Stimulated activated CD8-positive, alpha-beta memory T cell treated with anti-CD3 and anti-CD28 coated beads, Interleukin-15, amount 100 ng/mL, for 4 hours (primary cell): ENCODE results near the gene CSNK1G1.
"Not testable (repeated sequence)": the region's sequence is repeated elsewhere in the genome, so short reads cannot be mapped to it uniquely, and the experiment has no call there.

Source experiments
- DNase-seq, 2 donors: peaks; one replicate each; pipeline ENCODE4 v3.0.0-alpha.2; 2020; ENCODE audit warnings: low read depth in 2 of 2

CSNK1G1 gene

DNA sequence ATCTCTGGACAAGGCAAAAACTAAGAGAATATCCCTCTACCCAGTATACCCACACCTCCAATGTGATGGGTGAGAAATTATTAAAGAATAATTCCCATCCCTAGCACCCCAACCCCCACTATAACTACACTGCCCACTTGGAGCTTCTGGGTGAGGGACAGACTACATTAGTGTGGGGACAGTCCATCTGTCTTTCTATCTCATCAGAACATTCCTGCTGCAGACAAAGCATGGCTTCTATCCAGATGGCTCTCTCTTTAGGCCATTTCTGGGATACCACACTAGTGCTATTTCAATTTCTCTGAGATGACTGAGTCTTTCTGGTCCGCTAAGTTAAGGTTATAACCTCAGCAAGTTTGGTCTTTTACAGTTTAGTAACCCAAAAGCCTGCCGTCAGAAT is 6.6 kb downstream of the CSNK1G1 start:
- DNase-seq = no peak

DNA sequence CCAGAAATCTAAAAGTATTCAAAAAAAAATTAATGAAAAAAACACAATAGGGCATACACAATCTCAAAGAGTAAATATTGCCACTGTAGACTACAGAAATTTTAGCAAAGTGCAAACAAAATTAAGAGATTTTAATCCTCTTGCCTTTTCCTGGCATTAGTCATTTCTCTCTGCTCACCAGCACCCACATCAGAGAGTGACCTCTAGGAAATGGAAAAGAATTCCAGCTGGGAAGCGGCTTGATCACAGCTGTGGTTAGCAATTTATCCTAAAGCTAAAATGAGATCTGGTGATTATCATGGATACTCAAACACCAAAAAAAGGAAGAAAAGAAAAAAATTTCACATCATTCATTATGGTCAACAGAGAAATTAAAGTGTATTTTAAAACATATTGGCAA is 7.5 kb downstream of the CSNK1G1 start:
- no peak for DNase-seq

DNA sequence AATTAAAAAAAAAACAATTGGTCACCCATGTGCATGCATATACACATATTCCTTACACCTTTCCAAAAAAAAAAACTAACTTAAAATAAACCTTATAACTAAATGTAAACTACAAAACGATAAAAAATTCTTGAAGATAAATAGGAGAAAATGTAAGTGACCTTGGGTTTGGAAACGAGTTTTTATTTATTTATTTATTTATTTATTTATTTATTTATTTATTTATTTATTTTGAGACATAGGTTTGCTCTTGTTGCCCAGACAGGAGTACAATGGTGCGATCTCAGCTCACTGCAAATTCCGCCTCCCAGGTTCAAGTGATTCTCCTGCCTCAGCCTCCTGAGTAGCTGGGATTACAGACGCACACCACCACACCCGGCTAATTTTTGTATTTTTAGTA is 9.7 kb downstream of the CSNK1G1 start:
- DNase-seq = not testable (repeated sequence)

DNA sequence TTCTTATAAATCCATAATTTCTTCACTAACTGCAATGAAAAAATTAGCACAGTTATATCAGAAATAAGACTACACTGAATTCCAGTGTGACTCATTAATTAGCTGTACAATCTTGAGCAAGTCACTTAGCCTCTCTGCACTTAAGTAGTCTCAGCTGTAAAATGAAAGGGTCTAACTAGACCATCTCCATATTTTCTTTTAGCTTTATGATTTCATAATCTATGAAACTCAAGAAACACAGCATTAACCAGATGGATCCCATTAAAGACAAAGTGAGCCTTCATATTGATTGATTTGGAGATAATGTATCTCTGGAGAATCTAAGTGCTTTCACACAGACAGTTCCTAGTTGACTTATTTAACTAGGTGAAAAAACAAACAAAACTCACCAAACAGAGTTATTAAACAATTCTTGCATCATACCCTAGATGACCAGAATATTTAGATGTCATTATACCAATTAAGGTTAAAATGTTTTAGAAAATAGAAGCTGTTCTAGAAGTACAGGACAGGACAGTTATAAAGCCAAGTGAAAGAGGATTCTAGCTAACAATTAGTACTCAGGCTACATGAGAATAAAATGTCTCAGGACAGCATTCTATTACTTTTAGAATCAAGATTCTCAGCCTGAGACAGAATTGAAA is 11.2 kb downstream of the CSNK1G1 start:
- no peak for DNase-seq

DNA sequence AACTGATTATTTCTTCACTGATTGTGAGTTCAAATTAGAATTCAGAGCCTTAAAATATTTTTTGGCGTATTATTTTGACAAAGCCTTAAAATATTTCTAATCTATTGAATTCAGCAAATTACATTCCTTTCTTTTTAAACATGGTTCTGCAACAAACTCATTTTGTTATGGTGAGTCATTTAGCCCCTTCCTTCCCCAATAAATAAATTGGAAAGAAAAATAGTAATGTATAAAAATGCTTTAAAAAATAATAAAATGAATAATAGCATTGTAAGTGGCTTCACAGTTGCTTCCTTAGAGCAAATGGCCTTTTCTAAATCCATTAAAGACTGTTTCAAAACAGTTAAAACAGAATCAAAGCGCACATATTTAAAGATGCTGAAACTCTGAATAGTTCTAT is 12.1 kb downstream of the CSNK1G1 start:
- no peak for DNase-seq

DNA sequence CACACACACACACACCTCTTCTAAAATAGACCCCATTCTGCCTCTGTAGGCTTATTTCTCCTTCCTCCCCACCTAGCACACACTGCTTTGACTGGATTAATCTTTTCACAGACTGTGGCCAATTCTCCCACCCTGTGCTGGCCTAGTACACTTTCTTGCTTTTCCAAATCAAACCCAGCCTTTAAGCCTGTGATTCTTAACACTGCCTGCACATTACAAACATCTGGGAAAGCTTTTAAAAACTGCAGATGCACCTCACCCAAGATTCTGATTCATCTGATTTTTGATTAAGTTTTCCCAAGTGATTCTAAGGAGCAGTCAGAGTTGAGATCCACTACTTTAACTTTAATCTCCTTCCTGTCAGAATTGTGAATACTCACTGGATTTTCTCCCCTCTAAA is 12.8 kb downstream of the CSNK1G1 start:
- DNase-seq = no peak

DNA sequence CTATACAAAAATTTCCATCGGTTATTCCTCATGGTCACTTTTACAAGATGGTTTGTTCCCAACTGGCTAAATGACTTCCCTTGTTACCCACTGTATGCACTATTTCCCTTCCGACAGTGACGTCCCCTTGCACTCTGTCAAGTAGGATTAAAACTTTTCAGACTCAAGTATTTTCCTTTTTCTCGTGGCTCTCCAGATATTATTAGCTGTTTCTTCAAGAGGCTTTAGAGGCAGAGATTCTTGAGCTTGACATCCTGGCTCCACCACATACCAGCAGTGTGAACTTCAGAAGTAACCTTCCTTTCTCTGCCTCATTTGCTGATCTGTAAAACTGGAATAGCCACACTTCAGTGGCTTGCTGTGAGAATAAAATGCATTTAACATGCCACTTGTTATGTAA is 14.0 kb downstream of the CSNK1G1 start:
- DNase-seq = no peak

DNA sequence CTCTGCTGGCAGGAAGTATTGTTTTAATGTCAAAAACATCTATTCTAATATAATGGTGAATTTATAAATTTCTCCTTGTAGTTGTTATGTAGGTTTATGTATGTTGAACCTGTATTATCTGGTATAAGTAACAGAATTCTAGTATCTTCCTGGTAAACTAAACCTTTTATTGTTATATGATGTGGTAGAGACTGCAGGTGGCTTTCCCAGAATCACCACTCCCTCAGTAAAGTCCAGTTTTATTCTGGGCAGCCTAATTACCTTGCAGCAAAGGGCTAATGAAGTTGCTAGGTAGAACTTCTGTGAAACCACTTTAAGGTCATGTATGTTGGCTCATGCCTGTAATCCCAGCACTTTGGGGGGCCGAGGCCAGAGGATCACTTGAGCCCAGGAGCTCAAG is 15.6 kb downstream of the CSNK1G1 start:
- no peak for DNase-seq

DNA sequence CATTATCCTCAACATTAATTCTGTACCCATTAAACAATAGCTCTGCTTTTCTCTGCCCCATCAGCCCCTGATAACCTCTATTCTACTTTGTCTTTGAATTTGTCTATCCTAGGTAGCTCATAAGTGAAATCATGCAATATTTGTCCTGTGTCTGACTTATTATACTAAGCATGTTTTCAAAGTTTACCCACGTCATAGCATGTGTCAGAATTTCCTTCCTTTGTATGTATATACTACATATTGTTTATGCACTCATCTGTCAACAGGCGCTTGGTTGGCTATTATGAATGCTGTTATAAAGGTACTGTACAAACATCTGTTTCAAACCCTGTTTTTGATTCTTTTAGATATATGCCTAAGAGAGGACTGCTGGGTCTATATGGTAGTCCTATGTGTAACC is 18.2 kb downstream of the CSNK1G1 start:
- no peak for DNase-seq

DNA sequence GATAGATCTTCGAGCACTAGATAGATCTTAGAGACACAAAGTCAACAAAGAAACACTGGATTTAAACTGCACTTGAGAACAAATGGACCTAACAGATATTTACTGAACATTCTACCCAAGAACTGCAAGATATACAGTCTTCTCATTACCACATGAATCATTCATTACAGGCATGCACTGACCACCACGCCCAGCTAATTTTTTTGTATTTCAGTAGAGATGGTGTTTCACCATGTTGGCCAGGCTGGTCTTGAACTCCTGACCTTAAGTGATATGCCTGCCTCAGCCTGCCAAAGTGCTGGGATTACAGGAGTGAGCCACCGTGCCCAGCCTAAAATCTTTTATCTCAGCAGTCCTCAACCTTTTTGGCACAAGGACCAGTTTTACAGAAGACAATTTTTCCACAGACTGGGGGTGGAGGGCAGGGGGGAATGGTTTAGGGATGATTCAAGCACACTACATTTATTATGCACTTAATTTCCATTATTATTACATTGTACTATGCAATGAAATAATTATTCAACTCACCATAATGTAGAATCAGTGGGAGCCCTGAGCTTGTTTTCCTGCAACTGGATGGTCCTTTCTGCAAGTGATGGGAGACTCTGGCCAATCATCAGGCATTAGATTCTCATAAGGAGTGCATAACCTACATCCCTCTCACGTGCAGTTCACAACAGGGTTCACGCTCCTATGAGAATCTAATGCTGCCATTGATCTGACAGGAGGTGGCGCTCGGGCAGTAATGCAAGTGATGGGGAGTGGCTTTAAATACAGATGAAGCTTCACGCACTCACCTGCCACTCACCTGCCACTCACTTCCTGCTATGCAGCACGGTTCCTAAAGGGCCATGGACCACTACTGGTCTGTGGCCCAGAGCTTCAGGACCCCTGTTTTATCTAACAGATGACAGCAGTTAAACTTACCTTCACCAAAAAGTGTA is 21.7 kb downstream of the CSNK1G1 start:
- no peak for DNase-seq

DNA sequence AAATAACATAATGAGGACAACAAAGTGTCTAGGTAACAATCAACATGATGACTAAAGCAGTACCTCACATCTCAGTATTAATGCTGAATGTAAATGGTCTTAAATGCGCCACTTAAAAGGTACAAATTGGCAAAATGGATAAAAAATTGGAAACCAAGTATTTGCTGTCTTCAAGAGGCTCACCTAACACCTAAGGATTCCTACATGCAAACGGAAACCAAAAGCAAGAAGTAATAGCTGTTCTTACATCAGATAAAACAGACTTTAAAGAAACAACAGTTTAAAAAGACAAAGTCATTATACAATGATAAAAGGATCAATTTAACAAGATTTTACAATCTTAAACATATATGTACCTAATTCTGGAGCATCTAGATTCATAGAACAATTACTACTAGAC is 22.5 kb downstream of the CSNK1G1 start:
- DNase-seq = no peak

DNA sequence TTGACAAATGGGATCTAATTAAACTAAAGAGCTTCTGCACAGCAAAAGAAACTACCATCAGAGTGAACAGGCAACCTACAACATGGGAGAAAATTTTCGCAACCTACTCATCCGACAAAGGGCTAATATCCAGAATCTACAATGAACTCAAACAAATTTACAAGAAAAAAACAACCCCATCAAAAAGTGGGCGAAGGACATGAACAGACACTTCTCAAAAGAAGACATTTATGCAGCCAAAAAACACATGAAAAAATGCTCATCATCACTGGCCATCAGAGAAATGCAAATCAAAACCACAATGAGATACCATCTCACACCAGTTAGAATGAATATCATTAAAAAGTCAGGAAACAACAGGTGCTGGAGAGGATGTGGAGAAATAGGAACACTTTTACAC is 24.3 kb downstream of the CSNK1G1 start:
- DNase-seq = not testable (repeated sequence)

DNA sequence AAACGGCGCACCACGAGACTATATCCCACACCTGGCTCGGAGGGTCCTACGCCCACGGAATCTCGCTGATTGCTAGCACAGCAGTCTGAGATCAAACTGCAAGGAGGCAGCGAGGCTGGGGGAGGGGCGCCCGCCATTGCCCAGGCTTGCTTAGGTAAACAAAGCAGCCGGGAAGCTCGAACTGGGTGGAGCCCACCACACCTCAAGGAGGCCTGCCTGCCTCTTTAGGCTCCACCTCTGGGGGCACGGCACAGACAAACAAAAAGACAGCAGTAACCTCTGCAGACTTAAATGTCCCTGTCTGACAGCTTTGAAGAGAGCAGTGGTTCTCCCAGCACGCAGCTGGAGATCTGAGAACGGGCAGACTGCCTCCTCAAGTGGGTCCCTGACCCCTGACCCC is 29.0 kb downstream of the CSNK1G1 start:
- not testable (repeated sequence) for DNase-seq

DNA sequence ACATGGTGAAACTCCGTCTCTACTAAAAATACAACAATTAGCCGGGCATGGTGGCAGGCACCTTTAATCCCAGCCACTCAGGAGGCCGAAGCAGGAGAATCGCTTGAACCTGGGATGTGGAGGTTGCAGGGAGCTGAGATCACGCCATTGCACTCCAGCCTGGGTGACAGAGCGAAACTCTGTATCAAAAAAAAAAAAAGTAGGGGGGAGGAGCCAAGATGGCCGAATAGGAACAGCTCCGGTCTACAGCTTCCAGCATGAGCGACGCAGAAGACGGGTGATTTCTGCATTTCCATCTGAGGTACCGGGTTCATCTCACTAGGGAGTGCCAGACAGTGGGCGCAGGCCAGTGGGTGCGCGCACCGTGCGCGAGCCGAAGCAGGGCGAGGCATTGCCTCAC is 29.5 kb downstream of the CSNK1G1 start:
- not testable (repeated sequence) for DNase-seq

DNA sequence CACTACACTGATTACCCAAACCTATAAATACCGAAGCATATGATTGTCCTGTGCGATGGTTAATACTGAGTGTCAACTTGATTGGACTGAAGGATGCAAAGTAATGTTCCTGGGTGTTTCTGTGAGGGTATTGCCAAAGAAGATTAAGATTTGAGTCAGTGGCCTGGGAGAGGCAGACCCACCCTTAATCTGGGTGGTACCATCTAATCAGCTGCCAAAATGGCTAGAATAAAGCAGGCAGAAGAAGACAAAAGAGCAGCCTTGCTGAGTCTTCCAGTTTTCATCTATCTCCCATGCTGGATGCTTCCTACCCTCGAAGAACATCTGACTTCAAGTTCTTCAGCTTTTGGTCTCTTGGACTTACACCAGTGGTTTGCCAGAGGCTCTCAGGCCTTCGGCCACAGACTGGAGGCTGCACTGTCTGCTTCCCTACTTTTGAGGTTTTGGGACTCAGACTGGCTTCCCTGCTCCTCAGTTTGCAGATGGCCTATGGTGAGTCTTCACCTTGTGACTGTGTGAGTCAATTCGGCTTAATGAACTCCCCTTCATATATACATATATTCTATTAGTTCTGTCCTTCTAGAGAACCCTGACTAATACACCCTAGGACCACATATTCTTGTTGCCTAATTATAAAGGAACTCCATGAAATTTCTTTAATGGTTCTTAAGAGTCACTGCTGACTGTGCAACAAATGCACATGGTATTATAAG is 31.7 kb downstream of the CSNK1G1 start:
- no peak for DNase-seq

DNA sequence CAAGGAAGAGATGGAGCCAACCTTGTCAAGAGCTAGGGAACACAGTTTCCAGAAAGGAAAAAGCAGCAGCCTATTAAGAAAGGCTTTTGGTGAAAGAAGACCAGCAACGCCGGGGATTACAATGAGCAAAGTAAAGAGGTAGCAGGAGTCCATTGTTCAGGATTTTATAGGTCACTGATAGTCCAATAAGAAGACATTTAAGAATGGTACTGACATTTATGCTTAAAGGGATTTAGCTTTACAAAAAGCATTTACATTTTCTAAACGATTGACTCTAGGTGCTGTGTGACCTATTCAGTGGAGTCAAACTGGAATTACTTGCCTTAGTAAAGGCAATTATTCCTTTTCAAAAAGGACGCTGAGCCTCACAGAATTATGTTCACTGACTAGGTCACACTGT is 40.8 kb downstream of the CSNK1G1 start:
- no peak for DNase-seq

DNA sequence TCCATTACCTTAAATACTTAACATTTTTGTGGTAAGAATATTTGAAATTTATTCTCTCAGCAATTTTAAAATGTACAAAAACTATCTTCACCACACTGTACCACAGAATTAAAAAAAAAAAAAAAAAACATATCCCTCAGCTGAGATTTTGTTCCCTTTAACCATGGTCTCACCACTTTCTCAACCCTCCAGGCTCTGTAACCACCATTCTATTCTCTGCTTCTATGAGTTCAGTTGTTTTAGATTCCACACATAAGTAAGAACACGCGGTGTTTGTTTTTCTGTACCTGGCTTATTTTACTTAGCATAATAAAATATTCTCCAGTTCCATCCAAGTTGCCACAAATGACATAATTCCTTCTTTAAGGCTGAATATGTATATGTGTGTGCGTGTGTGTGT is 41.5 kb downstream of the CSNK1G1 start:
- DNase-seq = no peak

DNA sequence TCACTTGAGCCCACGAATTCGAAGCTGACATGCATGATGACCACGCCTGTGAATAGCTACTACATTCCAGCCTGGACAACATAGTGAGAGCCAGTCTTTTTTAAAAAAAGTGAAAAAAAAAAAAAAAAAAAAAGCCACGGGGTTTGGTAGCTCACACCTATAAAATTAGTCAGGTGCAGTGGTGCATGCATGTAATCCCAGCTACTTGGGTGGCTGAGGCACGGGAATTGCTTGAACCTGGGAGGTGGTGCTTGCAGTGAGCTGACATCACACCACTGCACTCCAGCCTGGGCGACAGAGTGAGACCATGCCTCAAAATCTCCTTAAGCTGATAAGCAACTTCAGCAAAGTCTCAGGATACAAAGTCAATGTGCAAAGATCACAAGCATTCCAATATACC is 44.4 kb downstream of the CSNK1G1 start:
- DNase-seq = no peak

DNA sequence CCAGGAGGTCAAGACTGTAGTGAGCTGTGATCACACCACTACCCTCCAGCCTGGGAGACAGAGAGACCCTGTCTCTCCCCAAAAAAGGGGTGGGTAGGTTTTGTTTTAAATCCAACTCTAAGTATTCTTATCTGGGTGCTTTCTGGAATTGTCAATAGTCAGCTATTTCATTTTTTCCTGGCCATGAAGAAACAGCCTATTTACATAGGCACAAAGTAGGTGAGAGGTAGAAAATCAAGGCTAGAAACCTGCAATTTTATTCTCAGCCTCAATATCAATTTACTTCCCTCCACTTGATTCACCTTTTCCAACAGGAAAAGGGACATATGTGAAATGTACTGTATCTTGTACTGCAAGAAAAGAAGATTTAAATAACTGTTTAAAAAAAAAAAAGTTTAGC is 45.9 kb downstream of the CSNK1G1 start:
- no peak for DNase-seq

DNA sequence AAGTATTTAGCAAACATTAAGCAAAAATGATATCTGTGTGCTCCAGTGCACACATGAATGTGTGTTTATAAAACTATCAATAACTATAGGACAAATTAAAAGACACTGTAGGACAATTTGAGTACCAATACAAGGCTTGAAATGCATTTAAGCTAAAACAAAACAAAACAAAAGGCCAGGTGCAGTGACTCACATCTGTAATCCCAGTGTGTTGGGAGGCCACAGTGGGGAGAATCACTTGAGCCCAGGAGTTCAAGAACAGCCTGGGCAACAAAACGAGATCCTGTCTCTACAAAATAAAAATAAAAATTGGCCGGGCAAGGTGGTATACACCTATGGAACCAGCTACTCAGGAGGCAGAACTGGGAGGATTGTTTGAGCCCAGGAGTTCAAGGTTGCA is 50.7 kb downstream of the CSNK1G1 start:
- DNase-seq = no peak

DNA sequence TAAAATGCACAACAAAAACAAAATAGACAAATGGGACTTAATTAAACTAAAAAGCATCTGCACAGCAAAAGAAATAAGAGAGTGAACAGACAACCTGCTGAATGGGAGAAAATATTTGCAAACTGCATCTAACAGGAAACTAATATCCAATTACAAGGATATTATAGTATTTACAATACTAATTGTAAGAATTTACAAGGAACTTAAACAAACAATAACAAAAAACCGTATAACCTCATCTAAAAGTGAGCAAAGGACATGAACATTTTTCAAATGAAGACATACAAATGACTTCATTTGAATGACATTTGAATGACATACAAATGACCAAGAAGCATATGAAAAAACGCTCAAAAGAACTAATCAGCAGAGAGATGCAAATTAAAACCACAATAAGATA is 66.4 kb downstream of the CSNK1G1 start:
- no peak for DNase-seq

DNA sequence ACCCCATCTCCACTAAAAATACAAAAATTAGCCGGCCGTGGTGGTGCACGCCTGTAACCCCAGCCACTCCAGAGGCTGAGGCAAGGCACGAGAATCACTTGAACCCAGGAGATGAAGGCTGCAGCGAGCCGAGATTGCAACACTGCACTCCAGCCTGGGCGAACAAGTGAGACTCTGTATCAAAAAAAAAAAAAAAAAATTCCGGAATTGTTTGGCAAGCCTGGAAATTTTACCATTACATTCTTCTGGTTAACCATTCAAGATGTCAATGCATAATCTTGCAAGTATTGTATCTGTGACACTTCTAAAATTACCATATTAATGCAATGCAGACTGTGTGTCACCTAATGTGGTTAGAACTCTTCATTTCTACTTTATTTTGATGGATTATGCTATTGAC is 67.0 kb downstream of the CSNK1G1 start:
- no peak for DNase-seq

DNA sequence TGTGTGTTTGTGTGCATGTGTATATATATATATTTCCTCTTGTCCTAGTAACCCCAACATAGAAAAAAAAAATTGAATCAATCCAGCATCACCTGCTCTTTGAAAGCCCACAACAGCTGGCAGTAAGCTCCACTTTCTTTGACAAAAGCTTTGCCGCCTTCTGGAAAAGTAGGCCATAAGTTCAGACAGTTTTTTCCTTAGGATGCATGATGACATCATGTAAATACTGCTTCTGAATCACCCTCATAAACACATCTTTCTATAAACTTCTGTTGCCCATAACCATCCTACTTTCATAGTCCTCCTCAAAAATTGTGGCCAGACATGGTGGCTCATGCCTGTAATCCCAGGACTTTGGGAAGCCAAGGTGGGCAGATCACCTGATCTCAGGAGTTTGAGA is 67.4 kb downstream of the CSNK1G1 start:
- DNase-seq = no peak
